ENCODE results near the gene C20orf202.

C20orf202 gene

DNA sequence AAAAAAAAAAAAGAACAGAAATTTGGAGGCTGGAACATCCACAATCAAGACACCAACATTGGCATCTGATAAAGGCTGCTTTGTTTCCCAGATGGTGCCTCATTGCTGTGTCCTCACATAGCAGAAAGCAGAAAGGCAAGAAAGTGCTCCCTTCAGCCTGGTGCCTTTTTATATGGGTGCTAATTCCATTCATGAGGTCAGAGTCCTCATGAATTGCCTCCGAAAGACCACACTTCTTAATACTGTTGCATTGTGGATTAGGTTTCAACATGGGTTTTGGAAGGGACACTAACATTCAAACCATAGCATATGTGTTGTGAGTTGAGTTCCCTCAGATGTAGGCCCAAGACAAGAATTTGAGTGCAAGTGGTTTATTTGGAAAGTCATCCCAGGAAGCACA lies 8.0 kb upstream of the C20orf202 start:
- Mint-ChIP-seq H3K4me1 (peaks cover 6% of the 10 kb centered on the region), H3K27ac (no peak overlapping the region), H3K4me3 (no peak overlapping the region), H3K9me3 (no peaks in the 10 kb centered on the region), H3K27me3 (no peaks in the 10 kb centered on the region), H3K36me3 (no peaks in the 10 kb centered on the region)

DNA sequence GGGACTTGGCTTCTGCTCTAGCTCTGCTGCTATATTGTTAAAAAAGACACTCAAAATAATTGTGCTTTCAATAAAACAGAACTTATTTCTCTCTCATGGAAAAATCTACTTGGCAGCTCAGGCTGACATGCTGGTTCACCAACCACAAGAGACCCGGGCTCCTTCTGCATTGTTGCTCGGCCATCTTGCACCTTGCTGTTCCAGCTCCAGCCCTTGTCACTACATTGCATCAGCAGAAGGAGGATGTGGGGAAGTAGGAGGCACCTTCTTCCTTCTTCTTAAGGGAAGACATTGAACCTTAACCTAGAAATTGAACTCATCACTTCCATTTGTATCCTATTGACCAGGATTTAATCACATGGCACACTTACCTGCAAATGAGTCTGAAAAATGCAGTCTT lies 6.6 kb upstream of the C20orf202 start:
- H3K4me3 Mint-ChIP-seq: no peak overlapping the region
- no peaks in the 10 kb centered on the region for H3K9me3 Mint-ChIP-seq
- no peaks in the 10 kb centered on the region for H3K27me3 Mint-ChIP-seq
- H3K27ac Mint-ChIP-seq: no peak overlapping the region
- H3K4me1 Mint-ChIP-seq: peaks cover 9% of the 10 kb centered on the region
- H3K36me3 Mint-ChIP-seq: no peaks in the 10 kb centered on the region

DNA sequence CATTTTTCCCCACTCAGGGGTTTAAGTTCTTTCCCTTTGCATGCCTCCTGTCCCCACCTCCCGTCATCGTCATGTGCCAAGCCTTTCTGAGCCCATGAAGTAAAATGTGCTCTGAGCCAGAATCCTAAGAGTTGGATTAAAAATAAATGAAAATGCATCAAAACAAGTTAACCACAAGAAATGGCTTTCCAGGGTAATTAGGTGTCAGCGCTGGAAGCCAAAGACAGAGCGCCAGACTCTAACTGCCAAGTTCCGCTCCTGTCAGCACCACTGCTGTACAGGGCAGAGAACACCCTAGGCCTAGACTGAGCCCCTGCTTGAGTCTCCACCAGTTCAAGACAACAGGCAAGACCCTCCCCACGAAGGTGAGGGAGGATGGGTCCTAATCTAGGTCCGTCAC lies 5.5 kb upstream of the C20orf202 start:
- Mint-ChIP-seq H3K27me3 (no peaks in the 10 kb centered on the region), H3K4me3 (no peak overlapping the region), H3K27ac (no peak overlapping the region)

DNA sequence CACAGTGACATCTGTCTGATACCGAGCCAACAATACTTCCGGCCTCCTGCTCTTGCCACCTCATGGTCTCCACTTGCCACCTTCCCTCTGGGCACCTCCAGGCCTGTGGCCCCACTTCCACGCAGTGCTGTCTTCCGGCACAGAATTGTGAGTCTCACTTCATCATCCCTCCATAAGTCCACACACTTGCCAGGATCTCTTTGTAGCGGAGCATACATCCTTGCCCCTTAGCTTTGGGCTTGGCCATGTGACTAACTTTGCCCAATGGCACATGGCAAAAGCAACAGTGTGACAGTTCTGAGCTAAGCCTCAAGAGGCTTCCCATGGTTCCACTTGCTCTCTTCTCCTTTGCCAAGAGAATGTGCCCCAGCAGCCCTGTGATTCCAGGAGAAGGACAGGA lies 4.5 kb upstream of the C20orf202 start:
- H3K4me3 Mint-ChIP-seq: no peak overlapping the region

More for the DNA sequence above, 5.5 kb upstream of the C20orf202 start:
- H3K4me1 Mint-ChIP-seq: peaks cover 9% of the 10 kb centered on the region
- H3K36me3 Mint-ChIP-seq: no peaks in the 10 kb centered on the region
- H3K9me3 Mint-ChIP-seq: no peaks in the 10 kb centered on the region

DNA sequence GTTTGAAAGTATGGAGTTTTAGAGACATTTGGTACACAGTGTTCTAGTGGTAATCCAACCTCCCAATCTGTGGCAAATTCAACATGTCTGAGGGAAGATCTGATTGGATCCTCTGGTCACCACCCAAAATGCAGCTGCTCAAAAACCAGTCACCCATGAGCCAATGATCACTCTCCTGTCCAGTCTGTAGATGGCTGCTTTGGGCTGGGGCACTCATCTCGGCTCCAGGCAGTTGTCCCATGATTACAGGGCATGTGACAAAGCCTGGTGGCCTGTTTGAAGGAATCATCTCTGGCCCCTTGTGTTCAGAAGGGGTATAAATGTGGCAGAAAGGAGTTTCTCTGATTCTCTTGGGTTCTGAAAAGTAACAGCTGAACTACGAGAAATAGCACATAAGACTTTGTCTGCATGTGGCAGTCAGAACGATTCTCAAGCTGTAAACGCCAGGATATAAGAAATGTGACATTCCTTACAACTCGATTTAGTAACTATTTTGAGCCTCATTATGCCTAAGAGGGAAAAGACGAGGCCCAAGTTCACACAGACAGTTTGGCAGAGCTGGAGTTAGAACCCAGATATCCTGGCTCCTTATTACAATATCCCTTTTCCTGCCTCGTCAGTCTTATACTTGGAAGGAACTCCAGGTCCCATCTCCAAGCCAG lies 3.9 kb upstream of the C20orf202 start:
- Mint-ChIP-seq H3K27ac (no peak overlapping the region), H3K36me3 (no peaks in the 10 kb centered on the region), H3K27me3 (no peaks in the 10 kb centered on the region), H3K4me1 (peaks cover 9% of the 10 kb centered on the region), H3K9me3 (no peaks in the 10 kb centered on the region), H3K4me3 (no peak overlapping the region)

More for the DNA sequence above, 4.5 kb upstream of the C20orf202 start:
- H3K36me3 Mint-ChIP-seq: no peaks in the 10 kb centered on the region
- H3K9me3 Mint-ChIP-seq: no peaks in the 10 kb centered on the region
- H3K4me1 Mint-ChIP-seq: peaks cover 9% of the 10 kb centered on the region
- no peaks in the 10 kb centered on the region for H3K27me3 Mint-ChIP-seq
- H3K27ac Mint-ChIP-seq: no peak overlapping the region

DNA sequence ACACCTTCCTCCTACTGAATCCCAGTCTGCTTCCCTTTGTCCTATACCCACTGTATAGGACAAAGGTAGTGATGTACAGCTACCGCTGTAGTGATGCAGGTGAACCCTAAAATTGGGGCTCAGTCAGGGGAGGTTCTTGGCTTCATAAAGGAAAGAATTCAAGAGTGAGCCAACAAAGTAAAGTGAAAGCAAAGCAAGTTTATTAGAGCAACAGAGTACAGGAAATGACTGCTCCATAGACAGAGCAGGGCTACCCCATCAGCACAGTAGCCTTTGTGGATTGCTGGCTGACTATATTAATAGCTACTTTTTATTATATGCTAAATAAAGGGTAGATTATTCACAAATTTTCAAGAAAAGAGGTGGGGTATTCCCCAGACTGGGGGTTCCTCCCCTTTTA lies 3.3 kb upstream of the C20orf202 start:
- no peaks in the 10 kb centered on the region for H3K9me3 Mint-ChIP-seq
- peaks cover 9% of the 10 kb centered on the region for H3K4me1 Mint-ChIP-seq
- no peaks in the 10 kb centered on the region for H3K27me3 Mint-ChIP-seq
- no peaks in the 10 kb centered on the region for H3K36me3 Mint-ChIP-seq
- H3K4me3 Mint-ChIP-seq: no peak overlapping the region
- peak overlapping the region; percentile 4 for H3K27ac Mint-ChIP-seq

DNA sequence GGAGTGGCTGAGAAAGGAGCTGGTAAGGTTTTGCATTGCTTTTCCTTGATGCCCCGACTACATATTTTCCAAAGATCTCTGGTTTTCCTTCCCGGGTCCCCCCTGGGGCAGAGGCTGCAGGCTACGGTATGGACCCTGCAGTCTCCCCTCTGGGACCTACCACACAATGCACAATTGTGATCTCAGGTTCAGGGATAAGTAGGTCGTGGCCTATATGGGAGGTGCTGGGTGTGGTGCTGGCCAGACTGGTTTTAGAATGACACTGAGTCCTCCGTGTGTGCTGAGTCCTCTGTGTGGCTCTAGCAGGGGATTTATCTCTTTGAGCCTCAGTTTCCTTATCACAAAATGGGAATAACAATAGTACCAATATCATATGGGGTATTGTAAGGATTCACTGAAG lies 376 bp downstream of the C20orf202 start:
- H3K27me3 Mint-ChIP-seq: no peaks in the 10 kb centered on the region
- H3K4me3 Mint-ChIP-seq: no peak overlapping the region
- H3K9me3 Mint-ChIP-seq: no peaks in the 10 kb centered on the region
- H3K4me1 Mint-ChIP-seq: peaks cover 9% of the 10 kb centered on the region
- H3K36me3 Mint-ChIP-seq: no peaks in the 10 kb centered on the region
- no peak overlapping the region for H3K27ac Mint-ChIP-seq

DNA sequence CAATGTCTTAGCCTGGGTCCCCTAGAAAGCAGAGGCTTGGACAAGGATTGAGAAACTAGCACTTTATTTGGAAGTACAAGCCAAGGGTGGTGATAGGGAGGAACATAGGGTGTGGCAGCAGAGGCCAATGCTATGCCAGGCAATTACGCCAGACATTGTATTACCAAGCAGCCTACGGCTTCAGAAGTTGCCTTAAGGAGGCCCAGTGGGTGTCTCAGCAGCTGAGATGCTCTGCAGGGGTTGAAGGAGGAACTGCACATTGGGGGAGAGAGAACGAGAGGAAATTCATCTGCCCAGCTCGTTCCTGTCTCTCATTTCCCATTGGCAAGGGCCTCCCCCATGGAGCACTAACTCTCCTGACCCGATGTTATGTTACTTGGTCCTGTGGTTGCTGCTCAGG lies 859 bp downstream of the C20orf202 start:
- H3K27me3 Mint-ChIP-seq: no peaks in the 10 kb centered on the region
- H3K9me3 Mint-ChIP-seq: no peaks in the 10 kb centered on the region
- H3K4me1 Mint-ChIP-seq: peaks cover 9% of the 10 kb centered on the region
- no peaks in the 10 kb centered on the region for H3K36me3 Mint-ChIP-seq
- H3K27ac Mint-ChIP-seq: no peak overlapping the region
- no peak overlapping the region for H3K4me3 Mint-ChIP-seq

DNA sequence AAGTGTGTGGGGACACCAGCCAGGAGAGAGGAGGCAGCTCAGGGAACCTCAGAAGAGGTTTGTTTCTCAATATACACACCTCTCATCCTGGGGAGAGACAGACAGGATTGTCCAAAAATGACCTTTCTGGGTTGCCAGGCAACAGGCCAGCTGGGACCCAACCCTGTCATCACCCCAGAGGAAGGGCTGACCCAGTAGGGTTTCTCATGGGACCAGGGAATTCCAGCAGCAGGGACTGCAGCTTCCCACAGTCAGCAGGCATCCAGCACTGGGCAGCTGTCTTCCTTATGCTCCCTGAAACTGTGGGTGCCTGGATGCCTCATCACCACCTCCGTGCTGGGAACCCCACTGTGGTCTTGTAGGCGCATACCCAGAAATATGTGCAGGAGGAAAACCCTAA lies 1.3 kb downstream of the C20orf202 start:
- Mint-ChIP-seq H3K36me3 (no peaks in the 10 kb centered on the region), H3K4me3 (no peak overlapping the region), H3K4me1 (peaks cover 9% of the 10 kb centered on the region), H3K27ac (no peak overlapping the region), H3K27me3 (no peaks in the 10 kb centered on the region), H3K9me3 (no peaks in the 10 kb centered on the region)

DNA sequence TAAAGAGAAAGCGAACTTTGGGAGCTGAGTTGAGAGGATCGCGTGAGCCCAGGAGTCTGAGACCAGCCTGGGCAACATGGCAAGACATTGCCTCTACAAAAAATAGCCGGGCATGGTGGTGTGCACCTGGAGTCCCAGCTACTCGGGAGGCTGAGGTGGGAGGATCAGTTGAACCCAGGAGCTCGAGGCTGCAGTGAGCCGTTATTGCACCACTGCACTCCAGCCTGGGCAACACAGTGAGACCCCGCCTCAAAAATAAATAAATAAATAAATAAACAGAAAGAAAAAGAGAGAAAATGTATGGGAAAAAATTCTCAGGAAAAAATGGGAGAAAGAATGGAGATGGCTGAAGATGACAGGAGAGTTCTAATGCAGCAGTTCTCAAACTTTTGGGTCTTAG lies 2.5 kb downstream of the C20orf202 start:
- no peak overlapping the region for H3K27ac Mint-ChIP-seq
- no peaks in the 10 kb centered on the region for H3K9me3 Mint-ChIP-seq
- no peaks in the 10 kb centered on the region for H3K4me1 Mint-ChIP-seq
- H3K4me3 Mint-ChIP-seq: no peak overlapping the region
- no peaks in the 10 kb centered on the region for H3K27me3 Mint-ChIP-seq
- H3K36me3 Mint-ChIP-seq: no peaks in the 10 kb centered on the region

DNA sequence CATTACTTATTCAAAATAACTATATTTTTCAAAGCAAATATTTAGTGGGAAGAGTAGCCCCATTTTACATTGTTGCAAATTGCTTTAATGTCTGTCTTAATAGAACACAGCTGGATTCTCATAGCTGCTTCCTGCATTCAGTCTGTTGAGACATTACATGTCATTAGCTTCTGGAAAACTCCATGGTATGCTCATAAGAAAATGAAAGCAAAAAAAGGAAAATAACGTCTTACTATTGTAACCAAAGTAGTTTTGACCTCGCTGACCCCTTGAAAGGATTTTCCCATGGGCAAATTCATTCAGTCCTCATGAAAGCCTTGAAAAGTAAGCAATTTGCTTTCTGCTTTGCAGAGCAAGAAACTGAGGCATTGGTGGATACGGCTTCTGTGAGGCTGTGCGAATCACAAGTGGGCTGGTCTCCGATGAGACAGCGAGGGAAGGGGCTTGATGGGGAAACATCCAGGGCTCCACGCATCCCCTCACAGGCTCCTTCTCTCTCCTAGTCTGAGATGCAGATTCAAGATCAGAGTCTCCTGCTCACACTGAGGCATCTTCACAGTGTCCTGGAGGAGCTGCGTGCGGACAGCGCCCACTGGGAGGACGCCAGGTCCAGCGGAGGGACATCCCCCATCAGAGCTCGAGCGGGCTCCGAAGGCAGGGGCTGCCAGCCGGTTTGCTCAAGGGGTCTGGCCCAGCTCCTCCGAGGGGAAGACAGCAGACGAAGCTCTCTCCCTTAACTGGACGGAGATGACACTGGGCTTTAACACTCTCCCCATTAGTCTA lies 3.3 kb downstream of the C20orf202 start:
- no peaks in the 10 kb centered on the region for H3K36me3 Mint-ChIP-seq
- no peaks in the 10 kb centered on the region for H3K27me3 Mint-ChIP-seq
- no peak overlapping the region for H3K4me3 Mint-ChIP-seq
- no peaks in the 10 kb centered on the region for H3K4me1 Mint-ChIP-seq
- H3K27ac Mint-ChIP-seq: no peak overlapping the region
- H3K9me3 Mint-ChIP-seq: no peaks in the 10 kb centered on the region

DNA sequence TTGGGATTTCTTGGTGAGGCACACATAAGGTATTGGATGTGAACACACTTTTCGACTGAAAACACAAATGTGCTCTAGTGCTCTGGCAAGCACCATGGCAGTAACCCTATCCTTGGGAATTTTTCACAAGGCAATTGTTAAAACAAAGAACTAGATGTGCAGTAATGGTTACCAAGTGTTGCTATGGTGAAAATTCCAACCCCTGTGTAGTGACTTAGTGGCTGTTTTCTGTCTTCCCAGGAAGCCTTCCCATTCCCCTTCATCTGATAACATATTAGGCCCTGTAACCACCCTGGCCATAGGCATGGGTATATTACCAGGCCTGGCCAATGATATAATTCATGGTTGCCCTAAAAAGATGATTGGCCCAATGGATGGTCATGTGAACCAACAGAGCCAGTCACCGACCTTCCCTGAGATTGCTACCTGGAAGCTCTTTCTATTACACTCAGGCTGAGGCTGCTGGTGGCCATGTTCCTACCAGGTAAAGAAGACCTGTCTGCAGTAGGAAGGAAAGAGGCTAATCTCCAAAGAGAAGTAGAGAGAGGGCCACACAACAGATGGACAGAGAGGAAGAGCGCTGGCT lies 4.1 kb downstream of the C20orf202 start:
- no peaks in the 10 kb centered on the region for H3K9me3 Mint-ChIP-seq
- no peak overlapping the region for H3K27ac Mint-ChIP-seq
- no peaks in the 10 kb centered on the region for H3K4me1 Mint-ChIP-seq
- no peaks in the 10 kb centered on the region for H3K36me3 Mint-ChIP-seq
- no peak overlapping the region for H3K4me3 Mint-ChIP-seq
- H3K27me3 Mint-ChIP-seq: no peaks in the 10 kb centered on the region

DNA sequence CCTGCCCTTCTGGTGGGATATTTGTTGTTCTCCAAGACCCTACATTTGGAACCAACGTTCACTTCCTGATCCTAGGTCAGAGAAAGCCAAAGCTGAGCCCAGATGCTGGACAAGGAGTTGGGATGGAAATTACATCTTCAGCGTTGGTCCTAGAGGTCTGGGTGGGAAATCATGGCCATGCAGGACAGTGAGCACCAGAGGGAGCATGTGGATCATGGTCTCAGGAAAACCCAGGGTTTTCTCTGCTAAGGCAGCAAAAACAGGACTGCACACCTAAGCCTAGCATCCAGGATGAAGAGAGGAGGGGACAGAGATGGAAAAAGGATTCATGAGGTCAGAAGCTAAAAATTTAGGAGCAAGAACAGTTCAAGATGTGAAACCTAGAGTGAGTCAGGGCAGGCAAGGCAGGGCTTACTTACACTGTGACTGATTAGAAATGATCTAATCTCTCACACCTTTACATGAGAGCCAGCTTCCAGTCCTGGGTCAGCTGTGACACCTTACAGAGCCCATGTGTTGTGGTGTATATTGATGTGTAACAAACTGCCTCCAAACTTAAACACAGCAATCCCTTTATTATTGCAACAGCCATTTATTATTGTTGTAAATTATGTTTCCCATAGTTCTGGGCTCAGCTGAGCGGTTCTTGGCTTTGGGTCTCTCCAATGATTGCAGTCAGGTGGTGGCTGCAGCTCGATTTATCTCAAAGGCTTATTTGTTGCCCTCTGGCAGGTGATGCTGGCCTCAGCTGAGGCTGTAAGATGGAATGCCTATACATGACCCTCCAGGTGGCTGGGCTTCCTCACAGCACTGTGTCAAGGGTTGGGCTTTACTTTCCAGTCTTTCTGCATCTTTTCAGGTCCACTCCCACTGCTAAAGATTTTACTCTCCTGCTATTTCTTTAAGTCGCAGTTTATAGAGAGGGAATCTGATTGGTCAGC lies 6.5 kb downstream of the C20orf202 start:
- Mint-ChIP-seq H3K27ac (no peak overlapping the region), H3K4me1 (peaks cover 7% of the 10 kb centered on the region), H3K27me3 (no peaks in the 10 kb centered on the region), H3K36me3 (no peaks in the 10 kb centered on the region), H3K9me3 (no peaks in the 10 kb centered on the region), H3K4me3 (no peak overlapping the region)

DNA sequence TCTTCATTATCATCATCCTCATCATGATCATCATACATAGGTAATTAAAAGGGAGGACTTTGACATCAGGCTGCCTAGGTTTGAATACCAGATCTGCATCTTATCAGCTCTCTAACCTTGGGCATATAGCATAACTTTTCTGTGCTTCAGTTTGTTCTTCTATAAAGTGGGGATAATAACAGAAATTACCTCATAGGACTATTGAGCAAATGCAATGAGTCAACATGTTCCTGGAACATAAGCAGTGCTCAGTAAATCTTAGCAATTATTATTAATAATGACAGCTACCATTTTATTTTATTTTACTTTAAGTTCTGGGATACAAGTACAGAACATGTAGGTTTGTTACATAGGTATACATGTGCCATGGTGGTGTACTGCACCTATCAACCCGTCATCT lies 7.2 kb downstream of the C20orf202 start:
- Mint-ChIP-seq H3K4me3 (no peak overlapping the region), H3K4me1 (peaks cover 15% of the 10 kb centered on the region), H3K9me3 (no peaks in the 10 kb centered on the region), H3K36me3 (no peaks in the 10 kb centered on the region), H3K27me3 (no peaks in the 10 kb centered on the region), H3K27ac (no peak overlapping the region)

DNA sequence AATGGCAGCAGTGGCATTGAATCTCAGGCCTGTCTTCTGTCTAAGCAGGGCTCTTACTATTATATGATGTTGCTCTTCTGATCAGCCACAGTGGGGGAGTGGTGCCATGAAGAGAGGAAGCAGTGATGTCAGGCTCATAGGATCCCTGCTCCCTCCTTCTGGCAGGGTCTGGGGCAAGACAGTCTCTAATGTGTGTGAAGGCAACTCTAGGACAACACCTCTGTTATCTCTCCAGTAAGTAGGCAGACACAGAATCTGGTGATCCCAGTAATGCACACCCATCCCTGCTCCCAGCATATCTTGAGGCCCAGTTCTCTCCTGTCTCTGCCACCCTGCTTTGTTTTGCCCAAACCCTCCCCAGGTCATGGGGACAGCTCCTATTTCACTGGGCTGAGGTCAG lies 8.8 kb downstream of the C20orf202 start:
- H3K9me3 Mint-ChIP-seq: no peaks in the 10 kb centered on the region
- H3K4me1 Mint-ChIP-seq: peaks cover 29% of the 10 kb centered on the region
- no peak overlapping the region for H3K27ac Mint-ChIP-seq

More for the DNA sequence above, 8.8 kb downstream of the C20orf202 start:
- Mint-ChIP-seq H3K4me3 (no peak overlapping the region), H3K27me3 (no peaks in the 10 kb centered on the region), H3K36me3 (no peaks in the 10 kb centered on the region)
